GM19455 (cell line): ENCODE data around the gene GNAI2.
"Not testable (repeated sequence)": the region's sequence is repeated elsewhere in the genome, so short reads cannot be mapped to it uniquely, and the experiment has no call there.

Source experiments
- ATAC-seq: cut with Tn5 transposase; IDR thresholded peaks from one replicate; pipeline ENCODE4 v1.9.1; 2021; ENCODE audit not compliant: unreplicated experiment

GNAI2 gene

GRCh38 chr3:50204804-50205412 lies 31.1 kb upstream of the GNAI2 start, which contains the start of gene SLC38A3:
TSS of gene SLC38A3 (plus strand) at chr3:50205271. CDS start at chr3:50214200, 8,929 bp downstream.
- ATAC-seq, result no peak

DNA sequence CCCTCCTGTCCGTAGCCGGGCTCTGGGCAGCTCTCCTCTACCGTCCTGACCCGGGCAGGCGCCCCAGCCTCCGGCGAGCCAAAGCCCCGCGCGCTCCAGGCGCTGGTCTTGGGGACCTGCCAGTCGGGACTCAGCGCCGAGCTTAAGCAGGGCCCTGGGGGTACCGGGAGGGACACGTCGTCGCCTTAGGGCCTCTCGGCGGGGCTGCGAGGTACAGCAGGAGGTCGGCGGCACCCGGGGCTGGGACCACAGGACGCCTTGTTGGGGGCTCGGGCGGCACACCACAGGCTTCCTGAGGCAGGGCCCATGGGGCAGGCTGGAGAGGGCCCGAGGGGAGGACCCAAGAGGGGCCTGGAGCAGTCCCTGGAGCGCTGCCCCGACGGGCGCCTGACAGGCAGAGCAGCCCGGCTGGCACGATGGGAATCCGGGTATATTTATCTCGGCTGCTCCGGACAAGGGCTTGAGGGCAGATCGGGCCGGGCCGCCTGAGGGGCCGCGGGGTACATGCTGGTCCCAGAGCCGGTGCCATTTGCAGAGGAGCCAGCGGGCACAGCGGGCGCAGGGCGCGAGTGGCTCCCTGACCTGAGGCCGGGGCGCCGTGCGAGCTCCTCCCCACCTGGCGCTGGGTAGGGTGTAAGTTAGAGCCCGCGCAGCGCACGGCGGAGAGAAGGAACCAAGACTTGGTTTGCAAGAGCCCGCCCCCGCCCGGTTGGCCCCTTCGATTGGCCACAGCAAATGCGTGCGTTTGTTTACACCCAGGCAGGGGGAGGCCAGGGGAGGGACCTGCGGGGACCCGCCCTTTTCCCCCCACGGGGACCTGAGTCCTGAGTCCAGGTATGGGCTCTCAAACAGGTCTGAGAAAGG lies 30.4 kb upstream of the GNAI2 start:
- no peak for ATAC-seq

DNA sequence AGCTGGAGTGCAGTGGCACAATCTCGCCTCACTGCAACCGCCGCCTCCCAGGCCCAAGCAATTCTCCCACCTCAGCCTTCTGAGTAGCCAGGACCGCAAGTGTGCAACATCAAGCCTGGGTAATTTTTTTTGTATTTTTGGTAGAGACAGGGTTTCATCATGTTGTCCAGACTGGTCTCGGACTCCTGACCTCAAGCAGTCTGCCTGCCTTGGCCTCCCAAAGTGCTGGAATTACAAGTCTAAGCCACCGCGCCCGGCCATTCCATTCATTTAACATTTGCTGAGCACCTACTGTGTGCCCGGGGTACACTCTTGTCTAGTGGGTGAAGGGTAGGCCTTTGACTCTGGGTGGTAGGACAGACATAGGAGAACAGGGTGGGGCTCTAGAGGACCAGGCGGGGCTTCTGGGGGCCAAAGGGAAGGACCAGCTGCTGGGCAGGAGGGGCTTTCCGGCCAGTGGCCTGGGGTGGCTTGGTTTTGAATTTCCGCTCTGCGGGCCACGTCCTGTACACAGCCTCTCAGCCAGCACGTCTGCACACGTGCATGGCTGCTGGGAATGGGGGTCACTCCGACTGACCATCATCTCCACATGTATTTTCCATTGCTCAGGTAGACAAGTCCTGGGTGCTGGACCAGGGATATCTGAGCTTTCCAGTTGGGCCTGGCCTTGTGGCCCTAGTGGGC lies 28.5 kb upstream of the GNAI2 start:
- no peak for ATAC-seq

DNA sequence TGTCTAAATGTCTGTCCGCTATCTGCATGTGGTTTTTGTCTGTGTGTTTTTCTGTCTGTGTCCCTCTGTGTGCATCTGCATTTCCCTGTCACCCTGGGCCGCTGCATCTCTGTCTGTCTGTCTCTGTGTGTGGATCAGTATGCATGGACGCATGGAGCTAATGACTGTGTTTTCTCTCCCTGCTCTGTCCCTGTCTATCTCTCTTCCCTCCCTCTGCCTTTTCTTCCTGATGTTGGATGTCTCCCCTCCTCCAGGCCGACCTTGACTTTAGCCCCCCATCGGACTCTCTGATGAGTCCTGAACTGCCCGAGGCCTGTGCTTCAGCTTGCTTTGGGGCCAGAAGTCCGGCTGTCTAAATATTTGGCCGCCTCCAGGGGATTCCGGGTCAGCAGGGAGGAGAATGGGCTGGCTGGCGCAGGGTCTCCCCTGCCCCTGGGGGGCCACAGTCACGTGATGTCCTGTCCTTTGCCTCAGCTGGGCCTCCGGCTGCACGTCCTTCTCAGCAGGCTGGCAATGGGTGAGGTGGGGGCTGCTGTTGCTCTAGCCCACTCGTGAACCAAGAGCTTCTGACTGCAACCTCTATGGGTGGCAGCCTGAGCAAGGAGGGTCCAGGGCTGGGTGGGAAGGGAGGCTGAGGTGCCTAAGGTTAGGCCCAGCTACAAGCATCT lies 27.2 kb upstream of the GNAI2 start:
- no peak for ATAC-seq

DNA sequence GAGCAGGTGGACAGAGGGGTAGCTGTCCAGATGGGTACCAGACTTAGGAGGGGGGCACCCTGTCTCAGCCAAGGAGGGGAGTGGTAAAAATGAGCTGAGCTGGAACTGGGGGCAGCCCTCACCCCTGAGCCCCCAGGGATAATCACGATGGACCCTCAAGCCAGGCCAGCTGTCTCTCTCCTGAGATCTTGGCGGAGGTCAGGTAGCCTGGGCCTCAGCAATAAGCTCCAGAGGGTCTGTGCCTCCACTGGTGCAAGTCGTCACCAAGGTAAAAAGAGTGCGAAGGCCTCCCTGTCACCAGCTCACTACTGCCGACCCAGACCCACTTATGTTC lies 25.9 kb upstream of the GNAI2 start:
- no peak for ATAC-seq

GRCh38 chr3:50210510-50211367 lies 25.3 kb upstream of the GNAI2 start:
- no peak for ATAC-seq

DNA sequence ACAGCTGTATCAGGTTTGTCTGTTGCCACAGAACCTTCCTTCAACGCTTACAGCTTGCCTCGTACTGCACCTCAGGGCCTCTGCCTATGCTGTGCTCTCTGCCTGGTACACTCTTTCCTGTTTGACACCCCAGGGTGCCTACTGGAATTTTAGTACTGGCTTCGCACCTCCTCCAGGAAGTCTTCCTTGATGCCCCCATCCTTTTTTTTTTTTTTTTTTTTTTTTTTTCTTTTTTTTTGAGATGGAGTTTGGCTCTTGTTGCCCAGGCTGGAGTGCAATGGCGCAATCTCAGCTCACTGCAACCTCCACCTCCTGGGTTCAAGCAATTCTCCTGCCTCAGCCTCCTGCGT lies 24.7 kb upstream of the GNAI2 start:
- ATAC-seq, result not testable (repeated sequence)

DNA sequence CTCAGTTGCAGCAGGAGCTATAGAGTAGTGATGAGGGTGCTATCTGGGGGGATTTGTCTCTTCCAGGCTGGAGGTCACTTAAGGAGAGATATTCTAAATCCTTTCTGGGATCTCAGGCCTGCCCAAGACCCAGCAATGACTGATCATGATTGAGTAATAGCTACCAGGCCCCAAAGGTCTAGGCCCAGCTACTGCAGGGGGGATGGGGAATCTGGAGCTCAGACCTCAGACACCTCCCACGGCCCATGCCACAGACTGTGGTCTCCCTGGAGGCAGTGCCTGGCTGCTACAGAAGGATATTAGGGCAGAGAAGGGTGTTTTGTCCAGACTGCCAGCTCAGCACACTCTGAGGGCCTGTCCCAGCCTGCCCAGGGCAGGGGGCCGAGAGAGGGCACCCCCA lies 24.1 kb upstream of the GNAI2 start:
- ATAC-seq, result no peak

DNA sequence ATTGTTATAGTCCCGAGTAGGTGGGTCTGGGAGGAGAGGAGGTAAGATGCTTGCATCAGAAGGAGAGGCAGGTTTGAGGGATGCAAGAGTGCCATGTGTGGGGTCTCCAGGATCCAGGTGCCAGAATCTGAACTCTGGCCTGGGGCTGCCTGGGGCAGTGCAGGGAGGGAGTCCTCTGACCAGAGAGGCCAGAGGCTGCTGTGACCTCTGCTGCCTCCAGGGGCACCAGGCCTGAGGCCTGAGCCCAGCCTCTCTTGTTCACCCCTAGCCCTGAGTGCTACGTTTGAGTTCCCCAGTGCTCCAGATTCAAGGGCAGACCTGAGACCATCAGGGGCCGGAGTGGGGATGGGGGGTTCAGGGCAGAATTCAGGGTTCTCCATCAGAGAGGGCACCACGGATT lies 23.5 kb upstream of the GNAI2 start:
- ATAC-seq, result no peak

DNA sequence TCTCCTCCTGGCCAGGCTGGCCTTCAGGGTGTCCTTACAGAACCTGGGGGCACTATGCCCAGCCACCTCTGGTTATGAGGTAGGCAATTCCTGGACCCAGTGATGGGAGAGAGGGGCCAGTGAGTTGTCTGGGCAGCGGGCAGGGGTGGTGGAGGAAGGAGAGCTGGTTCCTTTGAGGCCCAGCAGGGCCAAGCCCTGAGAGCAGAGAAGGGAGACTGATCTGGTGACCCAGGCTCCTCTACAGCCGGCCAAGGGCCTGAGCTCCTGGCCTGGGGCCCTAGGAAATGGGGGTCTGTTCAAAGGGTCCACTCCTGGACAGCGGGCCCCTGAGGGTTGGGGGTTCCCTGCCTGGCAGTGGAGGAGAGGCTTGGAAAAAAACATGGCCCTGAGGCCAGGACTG lies 23.0 kb upstream of the GNAI2 start:
- ATAC-seq, result no peak

GRCh38 chr3:50213373-50213772 lies 22.6 kb upstream of the GNAI2 start:
- ATAC-seq, result no peak

- no peak for ATAC-seq
These were observed 21.2 kb upstream of the GNAI2 start for GRCh38 chr3:50214824-50215223.

DNA sequence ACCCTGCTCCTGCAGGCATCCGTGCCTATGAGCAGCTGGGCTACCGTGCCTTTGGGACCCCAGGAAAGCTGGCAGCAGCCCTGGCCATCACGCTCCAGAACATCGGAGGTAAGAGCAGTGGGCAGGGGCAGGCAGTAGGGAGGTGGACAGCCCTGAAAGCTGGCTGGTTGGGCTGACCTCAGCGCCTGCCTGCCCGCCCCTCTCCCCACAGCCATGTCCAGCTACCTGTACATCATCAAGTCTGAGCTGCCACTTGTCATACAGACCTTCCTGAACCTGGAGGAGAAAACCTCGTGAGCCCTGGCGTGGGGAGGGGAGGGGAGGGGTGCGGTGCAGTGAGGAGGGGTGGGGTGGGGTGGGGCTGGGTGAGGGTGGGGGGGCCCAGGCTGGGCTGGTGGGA lies 20.5 kb upstream of the GNAI2 start:
- no peak for ATAC-seq

DNA sequence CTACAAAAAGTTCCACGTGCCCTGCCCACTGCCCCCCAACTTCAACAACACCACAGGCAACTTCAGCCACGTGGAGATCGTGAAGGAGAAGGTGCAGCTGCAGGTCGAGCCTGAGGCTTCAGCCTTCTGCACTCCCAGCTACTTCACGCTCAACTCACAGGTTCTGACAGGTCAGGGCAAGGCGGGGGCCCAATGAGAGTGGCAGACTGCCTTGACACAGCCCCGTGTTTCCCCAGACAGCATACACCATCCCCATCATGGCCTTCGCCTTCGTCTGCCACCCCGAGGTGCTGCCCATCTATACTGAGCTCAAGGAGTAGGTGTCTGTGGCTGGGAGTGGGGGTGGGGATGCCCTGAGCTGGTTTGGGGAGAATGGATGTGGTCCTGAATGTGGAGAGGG lies 18.3 kb upstream of the GNAI2 start:
- no peak for ATAC-seq

DNA sequence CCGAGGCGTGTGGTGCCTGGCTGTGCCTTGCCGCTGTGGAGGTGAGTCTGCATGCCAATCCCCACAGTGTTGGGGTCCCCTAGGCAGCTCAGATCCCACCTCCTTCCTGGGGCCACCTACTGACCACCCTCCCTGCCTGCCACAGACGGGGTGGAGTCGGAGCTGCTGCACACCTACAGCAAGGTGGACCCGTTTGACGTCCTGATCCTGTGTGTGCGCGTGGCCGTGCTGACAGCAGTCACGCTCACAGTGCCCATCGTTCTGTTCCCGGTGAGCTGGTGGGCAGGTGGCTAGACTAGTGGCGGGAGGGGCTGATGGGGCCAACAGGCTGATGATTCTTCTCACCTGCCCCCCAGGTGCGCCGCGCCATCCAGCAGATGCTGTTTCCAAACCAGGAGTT lies 17.6 kb upstream of the GNAI2 start:
- no peak for ATAC-seq

DNA sequence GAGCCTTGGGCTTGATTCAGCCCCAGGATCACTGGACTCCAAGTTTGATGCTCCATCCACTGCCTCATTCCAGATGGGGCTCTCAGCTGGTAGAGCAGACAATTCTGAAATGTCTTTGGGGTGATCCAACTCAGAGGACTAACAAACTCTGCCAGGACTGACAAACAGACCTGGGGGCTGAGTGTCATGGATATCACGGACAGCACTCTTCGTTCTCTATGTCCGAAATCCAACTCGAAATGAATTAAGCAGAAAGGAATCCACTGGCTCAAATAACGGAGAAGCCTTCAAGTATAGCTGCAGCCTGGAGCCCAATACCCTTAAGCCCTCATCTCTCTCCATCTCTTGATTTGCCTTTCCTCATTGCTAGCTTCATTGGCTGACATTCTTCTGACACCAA lies 16.7 kb upstream of the GNAI2 start:
- no peak for ATAC-seq

DNA sequence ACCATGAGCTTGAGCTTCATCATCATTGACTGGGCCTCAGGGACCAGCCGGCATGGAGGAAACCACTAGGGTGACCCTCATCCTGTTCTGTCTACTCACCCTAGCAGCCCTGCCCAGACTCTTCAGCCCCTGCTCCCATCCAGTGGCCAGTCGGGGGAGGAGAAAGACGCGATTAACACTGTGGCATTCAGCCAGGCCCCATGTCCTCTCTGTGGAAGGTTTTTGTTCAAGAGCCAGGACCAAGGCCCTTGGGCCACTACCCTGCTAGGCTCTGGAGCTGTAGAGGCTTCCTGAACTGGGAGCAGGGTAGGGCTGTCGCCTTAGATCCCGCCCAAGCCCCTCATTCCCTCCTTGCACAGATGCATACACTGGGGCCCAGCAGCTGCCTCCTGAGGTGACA lies 15.9 kb upstream of the GNAI2 start:
- ATAC-seq, result no peak

- ATAC-seq, result no peak
These were observed 15.0 kb upstream of the GNAI2 start for GRCh38 chr3:50221051-50221410.

DNA sequence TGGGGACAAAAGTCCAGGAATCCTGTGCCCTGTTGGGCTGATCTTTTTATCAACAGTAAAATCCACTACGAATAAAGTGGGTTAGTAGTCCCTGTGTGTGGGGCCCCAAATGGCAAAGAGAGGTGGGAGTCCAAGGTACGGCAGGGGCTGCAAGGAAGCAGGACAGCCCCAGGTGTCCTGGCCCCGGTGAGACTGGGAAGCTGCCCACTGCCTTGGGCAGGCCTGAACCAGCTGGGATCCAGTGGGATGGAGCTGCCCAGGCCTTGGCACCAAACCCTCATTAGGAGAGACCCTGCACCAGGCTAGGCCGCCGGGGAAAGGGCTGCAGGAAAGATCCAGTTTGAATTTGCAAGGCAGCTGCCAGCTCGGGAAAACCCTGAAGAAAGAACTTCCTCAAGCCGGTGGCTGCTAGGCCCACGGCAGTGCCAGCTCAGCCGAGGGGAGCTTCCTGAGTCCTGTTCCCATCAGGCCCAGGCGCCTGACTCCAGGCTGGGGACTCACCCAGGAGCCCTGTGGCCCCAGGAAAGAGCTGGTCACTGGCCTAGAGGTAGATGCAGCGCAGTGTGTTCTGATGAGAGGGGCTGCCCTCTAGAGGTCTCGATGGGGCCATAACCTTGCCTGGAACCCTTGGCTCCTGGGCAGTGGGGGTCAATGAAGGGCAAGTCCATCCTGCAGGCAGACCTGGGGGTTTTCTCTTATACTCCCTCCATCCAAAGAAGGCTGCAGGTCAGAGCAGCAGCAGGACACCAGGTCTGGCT lies 14.4 kb upstream of the GNAI2 start:
- ATAC-seq, result no peak

DNA sequence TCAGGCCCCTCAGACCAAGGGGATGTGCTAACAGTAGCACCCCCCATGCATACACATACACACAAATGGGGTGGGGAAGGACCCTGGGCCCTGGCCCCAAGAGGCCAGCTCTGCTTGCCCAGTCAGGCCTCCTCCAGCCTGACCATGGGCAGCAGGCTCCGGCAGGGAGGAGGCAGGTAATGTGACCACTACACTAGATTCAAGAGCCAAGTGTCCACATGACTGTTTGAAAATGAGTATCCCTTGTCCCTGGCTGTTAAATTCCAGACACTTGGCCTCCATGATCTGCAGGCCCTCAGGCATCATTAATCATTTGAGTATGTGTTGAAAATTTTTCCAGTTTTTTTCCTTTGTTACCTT lies 13.9 kb upstream of the GNAI2 start:
- ATAC-seq, result no peak
